Midbrain (tissue), 1 donor: ENCODE data around the gene RBMS3.
"Not testable (repeated sequence)": the region's sequence is repeated elsewhere in the genome, so short reads cannot be mapped to it uniquely, and the experiment has no call there.

ENCODE experiments used
- DNase-seq: peaks from one replicate; lab custom pipeline; 2025; lab: John Stamatoyannopoulos, UW

Gene RBMS3

GRCh38 chr3:29618395-29619282 lies 337.8 kb downstream of the RBMS3 start:
- DNase-seq: peak; percentile 7

GRCh38 chr3:29619676-29620075 lies 338.8 kb downstream of the RBMS3 start:
- DNase-seq: no peak

- DNase-seq: no peak
Measured at GRCh38 chr3:29627136-29628117, 346.6 kb downstream of the RBMS3 start.

- no peak for DNase-seq
Measured at GRCh38 chr3:29628795-29629194, 347.9 kb downstream of the RBMS3 start.

GRCh38 chr3:29635888-29636287 lies 355.0 kb downstream of the RBMS3 start:
- no peak for DNase-seq

GRCh38 chr3:29637068-29637467 lies 356.2 kb downstream of the RBMS3 start:
- DNase-seq: no peak

- no peak for DNase-seq
Measured at GRCh38 chr3:29639578-29640290, 358.9 kb downstream of the RBMS3 start.

- DNase-seq: no peak
Measured at GRCh38 chr3:29642393-29643033, 361.6 kb downstream of the RBMS3 start.

GRCh38 chr3:29643034-29643425 lies 362.2 kb downstream of the RBMS3 start:
- DNase-seq: no peak

- DNase-seq: no peak
Measured at GRCh38 chr3:29644261-29644660, 363.4 kb downstream of the RBMS3 start.

- DNase-seq: no peak
Measured at GRCh38 chr3:29644956-29645636, 364.2 kb downstream of the RBMS3 start.

GRCh38 chr3:29646043-29646442 lies 365.2 kb downstream of the RBMS3 start:
- no peak for DNase-seq

- peak; percentile 25 for DNase-seq
Measured at GRCh38 chr3:29649815-29650547, 369.1 kb downstream of the RBMS3 start.

- no peak for DNase-seq
Measured at GRCh38 chr3:29653680-29654079, 372.8 kb downstream of the RBMS3 start.

- DNase-seq: no peak
Measured at GRCh38 chr3:29655015-29655747, 374.3 kb downstream of the RBMS3 start.

- no peak for DNase-seq
Measured at GRCh38 chr3:29665688-29666087, 384.8 kb downstream of the RBMS3 start.

- DNase-seq: no peak
Measured at GRCh38 chr3:29668233-29668632, 387.4 kb downstream of the RBMS3 start.

- no peak for DNase-seq
Measured at GRCh38 chr3:29668728-29669127, 387.9 kb downstream of the RBMS3 start.

GRCh38 chr3:29670476-29670875 lies 389.6 kb downstream of the RBMS3 start:
- not testable (repeated sequence) for DNase-seq
